ENCODE results near the gene IGLL1.
"Not testable (repeated sequence)": the region's sequence is repeated elsewhere in the genome, so short reads cannot be mapped to it uniquely, and the experiment has no call there.

The IGLL1 gene

DNA sequence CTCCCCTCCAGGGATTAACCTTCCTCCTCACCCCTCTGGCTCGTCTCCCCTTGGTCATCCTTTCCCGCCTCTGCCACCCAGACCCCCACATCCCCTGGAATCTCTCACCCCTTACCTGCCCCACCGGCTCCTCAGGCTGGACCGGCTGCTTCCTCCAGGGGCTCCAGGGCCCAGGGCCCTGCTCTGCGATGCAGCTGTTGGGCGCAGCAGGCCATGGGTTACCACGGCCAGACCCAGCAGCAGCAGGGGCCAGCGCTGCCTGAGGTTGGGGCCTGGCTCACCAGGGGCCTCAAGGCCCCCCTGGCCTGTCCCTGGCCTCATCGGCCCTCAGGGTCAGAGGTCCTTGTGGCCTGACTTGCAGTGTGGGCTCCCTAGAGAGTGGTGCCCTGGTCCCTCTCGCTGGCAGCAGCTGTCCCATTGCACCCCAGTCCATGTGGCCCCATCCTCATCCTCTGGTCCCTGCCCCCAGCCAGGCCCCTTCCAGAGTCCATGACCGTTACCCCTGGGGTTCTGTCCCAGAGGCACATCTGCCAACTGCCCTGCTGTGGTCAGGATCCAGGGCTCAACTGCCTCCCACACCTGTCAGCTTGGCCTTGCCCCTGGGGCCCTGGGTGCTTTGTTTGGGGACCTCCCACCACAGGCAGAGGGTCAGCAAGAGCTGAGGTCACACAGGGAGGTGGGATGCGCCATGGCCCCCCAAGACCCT lies at the start of gene IGLL1:
IGLL1 (minus strand) TSS at position 421 of the 706 bp plus-strand sequence; CDS start at position 321, 100 bp downstream.
- DNase-seq, result peak; percentile 22

DNA sequence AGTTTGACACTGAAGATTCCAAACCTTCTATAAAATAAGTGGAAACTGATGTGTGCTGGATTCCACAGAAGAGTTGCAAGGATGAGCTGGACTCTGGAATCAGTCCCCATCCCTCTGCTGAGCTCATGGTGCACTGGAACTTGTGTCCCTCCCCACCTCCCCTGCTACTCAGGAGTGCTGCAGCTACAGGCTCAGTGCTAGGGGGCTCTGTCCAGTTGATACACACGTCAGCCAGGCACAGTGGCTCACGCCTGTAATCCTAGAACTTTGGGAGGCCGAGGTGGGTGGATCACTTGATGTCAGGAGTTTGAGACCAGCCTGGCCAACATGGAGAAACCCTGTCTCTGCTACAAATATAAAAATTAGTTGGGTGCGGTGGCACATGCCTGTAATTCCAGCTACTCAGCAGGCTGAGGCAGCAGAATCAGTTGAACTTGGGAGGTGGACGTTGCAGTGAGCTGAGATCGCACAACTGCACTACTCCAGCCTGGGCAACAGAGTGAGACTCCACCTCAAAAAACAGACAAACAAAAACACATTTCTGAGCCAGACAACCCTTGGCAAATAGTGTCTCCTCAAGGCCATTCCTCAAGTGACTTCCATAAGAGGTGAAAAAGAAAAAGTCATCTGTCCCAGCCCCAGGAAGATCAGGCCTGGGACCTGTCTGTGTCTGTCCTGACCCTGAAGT lies 48.1 kb upstream of the IGLL1 start:
- DNase-seq, result not testable (repeated sequence)

DNA sequence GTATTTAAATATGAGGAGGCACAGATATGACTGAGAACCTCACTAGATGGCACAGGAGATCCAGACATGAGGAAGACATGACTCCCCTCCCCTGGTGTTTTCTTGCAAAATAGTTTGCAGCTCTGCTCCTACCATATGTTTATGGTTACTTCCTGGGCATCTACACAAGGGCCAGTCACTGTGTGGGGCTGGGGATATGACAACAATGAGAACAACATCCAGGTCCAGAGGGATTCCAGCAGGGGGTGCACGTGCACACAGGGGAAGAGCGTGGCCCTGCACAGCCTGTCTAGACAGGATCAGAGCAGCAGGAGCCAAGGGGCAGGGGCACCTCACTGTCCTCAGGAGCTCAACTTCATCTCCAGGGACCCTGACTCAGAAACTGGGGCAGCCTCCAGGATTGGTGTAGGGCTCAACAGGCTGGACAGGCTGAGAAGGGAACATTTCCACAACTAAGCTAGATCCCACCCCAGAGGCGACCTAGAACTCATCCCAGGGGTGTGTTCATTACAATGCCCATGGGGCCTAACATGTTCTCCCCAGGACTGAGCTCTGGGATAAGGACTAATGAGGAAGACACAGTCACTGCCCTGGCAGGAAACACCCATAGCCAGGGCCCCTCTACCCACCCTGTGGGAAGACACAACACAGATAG lies 47.4 kb upstream of the IGLL1 start:
- peak; percentile 43 for DNase-seq

DNA sequence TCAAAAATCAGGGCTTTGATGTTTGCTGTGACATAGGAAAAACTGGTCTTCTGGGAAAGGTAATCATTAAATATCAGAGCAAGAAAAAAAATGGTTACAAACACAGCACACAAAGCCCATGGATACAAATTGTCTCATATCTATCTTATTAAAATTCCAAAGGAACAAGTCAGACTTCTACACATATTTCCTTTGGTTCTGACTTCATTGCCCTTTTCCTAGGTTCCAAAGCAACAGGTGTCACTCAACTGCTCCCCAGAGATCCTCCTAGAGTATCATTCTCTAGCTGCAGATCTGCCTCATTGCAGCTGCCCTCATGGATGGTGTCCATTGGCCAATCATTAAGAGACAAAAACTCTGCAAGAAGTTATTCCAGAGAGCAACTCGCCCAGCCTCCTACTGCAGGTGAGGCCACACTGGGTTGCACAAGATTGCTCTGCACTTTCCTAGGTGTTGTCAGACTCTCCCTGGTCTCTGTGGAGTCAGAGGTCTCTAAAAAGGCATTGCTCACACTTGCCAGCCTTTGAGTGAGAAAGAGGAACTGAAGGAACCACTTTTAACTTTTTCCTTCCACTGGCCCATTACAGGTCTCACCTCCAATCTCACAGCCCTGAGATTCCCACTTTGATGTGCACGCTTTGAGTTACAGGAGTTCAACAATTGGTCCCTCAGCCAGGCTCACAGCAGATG lies 46.3 kb upstream of the IGLL1 start:
- DNase-seq, result no peak

GRCh38 chr22:23622634-23623033 lies 42.5 kb upstream of the IGLL1 start:
- DNase-seq, result no peak

- not testable (repeated sequence) for DNase-seq
These were observed 41.8 kb upstream of the IGLL1 start for GRCh38 chr22:23621916-23622315.

DNA sequence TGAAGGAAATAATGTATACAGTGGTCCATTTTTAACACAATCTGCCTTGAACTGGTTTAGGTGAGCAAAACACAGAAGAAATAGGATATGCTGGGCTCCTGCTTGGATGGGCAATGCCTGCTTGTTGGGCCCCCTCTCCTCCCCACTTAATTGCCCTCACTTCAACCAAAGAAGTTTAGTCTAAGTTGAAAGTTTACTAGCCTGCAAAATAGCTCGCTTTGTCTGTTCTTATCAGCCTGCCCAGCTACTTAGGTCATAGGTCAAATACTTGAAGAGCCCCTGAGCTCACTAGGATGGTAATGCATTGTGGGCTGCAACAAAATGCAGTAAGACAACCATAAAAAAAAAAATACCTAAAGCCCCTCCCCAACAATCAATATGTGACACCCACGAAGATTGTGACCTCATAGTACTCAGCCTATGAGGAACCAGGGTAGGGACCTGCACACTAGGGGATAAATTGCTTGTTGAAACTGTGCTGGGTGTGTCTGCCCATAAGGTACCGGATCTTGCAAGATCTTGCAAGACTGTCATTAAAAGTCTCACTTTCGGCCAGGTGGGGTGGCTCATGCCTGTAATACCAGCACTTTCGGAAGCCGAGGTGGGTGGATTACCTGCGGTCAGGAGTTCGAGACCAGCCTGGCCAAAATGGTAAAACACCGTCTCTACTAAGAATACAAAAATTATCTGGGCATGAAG lies 41.1 kb upstream of the IGLL1 start:
- no peak for DNase-seq

- DNase-seq, result no peak
These were observed 33.3 kb upstream of the IGLL1 start for GRCh38 chr22:23613193-23613972.

GRCh38 chr22:23609983-23610781 lies 30.1 kb upstream of the IGLL1 start:
- peak; percentile 91 for DNase-seq

DNA sequence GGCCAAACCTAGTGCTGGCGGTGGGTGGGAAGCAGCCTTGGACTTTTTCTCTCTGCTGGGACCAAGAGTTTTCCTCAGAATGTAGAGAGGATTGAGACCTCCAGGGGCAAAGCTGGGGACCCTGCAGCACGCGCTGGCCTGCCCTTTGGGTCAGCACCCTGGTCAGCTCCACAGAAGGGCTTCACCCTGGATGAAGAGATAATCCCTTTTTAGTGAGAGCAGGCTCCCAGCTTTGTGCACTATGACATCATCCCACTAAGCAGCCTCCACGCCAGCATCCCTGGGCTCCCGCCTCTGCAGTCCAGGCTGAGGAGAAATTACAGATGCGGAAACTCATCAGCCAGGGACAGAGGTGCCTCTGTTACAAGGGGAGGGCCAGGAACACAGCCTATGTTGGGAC lies 28.5 kb upstream of the IGLL1 start:
- no peak for DNase-seq

- no peak for DNase-seq
These were observed 26.4 kb upstream of the IGLL1 start for GRCh38 chr22:23606204-23607131.

- DNase-seq, result no peak
These were observed 25.0 kb upstream of the IGLL1 start for GRCh38 chr22:23604939-23605712.

- DNase-seq, result no peak
These were observed 23.2 kb upstream of the IGLL1 start for GRCh38 chr22:23603266-23603665.

GRCh38 chr22:23598805-23599518 lies 18.9 kb upstream of the IGLL1 start:
- no peak for DNase-seq

- DNase-seq, result not testable (repeated sequence)
These were observed 17.6 kb upstream of the IGLL1 start for GRCh38 chr22:23597576-23598268.

GRCh38 chr22:23595904-23596303 lies 15.8 kb upstream of the IGLL1 start:
- DNase-seq, result not testable (repeated sequence)

DNA sequence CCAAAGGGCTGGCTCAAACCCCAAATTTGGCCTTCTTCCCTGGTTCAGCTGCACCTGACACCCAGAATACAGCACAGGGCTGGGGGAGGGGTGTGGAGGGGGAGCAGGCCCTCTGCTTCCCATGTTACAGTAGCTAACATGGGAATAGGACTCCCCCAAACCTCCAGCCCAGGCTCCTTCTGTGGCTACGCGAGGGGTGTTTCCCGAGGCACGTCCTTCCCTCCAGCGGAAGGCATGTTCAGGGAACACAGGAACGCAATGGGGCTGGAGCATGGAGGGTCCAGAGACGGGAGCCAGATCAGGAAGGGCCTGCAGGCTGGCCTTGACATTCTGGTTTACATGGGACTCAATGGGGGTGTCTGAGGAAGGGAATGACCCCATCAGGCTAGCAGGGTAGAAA lies 11.8 kb upstream of the IGLL1 start:
- no peak for DNase-seq

Data from GF-D8 (cell line).